CD14-positive monocyte (primary cell): ENCODE results near the gene TMEM91. TPM values are rescaled to one million over a fixed set of nuclear protein-coding genes. Genes with fewer than 3 reads are reported as not detected.

ENCODE experiments used
- DNase-seq, 3 donors: peaks; one replicate each; pipeline ENCODE4 v3.0.0-alpha.2; 2011 to 2022
- H2AFZ ChIP-seq: 2 replicates; pipeline ENCODE4 v1.6.0; 2012; ENCODE audit warnings: mild to moderate bottlenecking, low read depth, low read length, inconsistent platforms; ENCODE audit not compliant: insufficient read depth, poor library complexity, severe bottlenecking
- H3K27ac ChIP-seq, 2 donors: 1 replicate in 1 of 2; 2 replicates in 1 of 2; pipeline ENCODE4 v1.5.1; 2012 to 2013; ENCODE audit warnings: low read length in 2 of 2, control low read depth in 1 of 2, inconsistent platforms in 1 of 2, low read depth in 1 of 2, mild to moderate bottlenecking in 1 of 2
- H3K27me3 ChIP-seq, 2 donors: one replicate each; pipeline versions ENCODE4 v1.6.0 to v1.6.1; 2011 to 2013; ENCODE audit warnings: low read length in 2 of 2; ENCODE audit not compliant: control insufficient read depth in 2 of 2, insufficient read depth in 2 of 2
- H3K36me3 ChIP-seq, 2 donors: replicated peaks in 1 of 2; 1 replicate in 1 of 2; 2 replicates in 1 of 2; pipeline versions ENCODE4 v1.5.1 to v1.6.1; 2012 to 2013; ENCODE audit warnings: low read length in 2 of 2, control low read depth in 1 of 2, inconsistent platforms in 1 of 2, mild to moderate bottlenecking in 1 of 2; ENCODE audit not compliant: insufficient read depth in 2 of 2, control insufficient read depth in 1 of 2
- H3K4me1 ChIP-seq, 2 donors: 1 replicate in 1 of 2; 2 replicates in 1 of 2; pipeline versions ENCODE4 v1.5.1 to v1.6.1; 2012 to 2013; ENCODE audit warnings: low read length in 2 of 2, control low read depth in 1 of 2, inconsistent platforms in 1 of 2, mild to moderate bottlenecking in 1 of 2, moderate library complexity in 1 of 2; ENCODE audit not compliant: insufficient read depth in 2 of 2, control insufficient read depth in 1 of 2
- H3K4me2 ChIP-seq: replicated peaks from 2 replicates; pipeline ENCODE3; 2012; ENCODE audit warnings: low read length, moderate library complexity, mild to moderate bottlenecking; ENCODE audit not compliant: poor library complexity, severe bottlenecking; ENCODE audit errors: extremely low read depth
- H3K4me3 ChIP-seq, 3 experiments: fragments of 200-600 bp in 1 of 3; sonication (generic) in 1 of 3; replicated peaks in 1 of 3; 1 replicate in 2 of 3; 2 replicates in 1 of 3; pipeline ENCODE4 v1.5.1; 2011 to 2013; ENCODE audit warnings: low read length in 3 of 3, mild to moderate bottlenecking in 3 of 3, control low read depth in 2 of 3, low read depth in 2 of 3, inconsistent platforms in 1 of 3, moderate library complexity in 1 of 3
- H3K79me2 ChIP-seq: 2 replicates; pipeline ENCODE4 v1.6.0; 2012; ENCODE audit warnings: mild to moderate bottlenecking, control low read depth, inconsistent platforms, low read length, moderate library complexity; ENCODE audit not compliant: insufficient read depth
- H3K9ac ChIP-seq: 2 replicates; pipeline ENCODE4 v1.6.0; 2017; ENCODE audit warnings: low read length, mild to moderate bottlenecking; ENCODE audit not compliant: insufficient read depth, poor library complexity, severe bottlenecking
- H3K9me3 ChIP-seq, 2 donors: replicated peaks in 1 of 2; 1 replicate in 1 of 2; 2 replicates in 1 of 2; pipeline versions ENCODE4 v1.5.1 to v1.6.1; 2012 to 2013; ENCODE audit warnings: low read length in 2 of 2, control low read depth in 1 of 2; ENCODE audit not compliant: control insufficient read depth in 1 of 2, insufficient read depth in 1 of 2
- H4K20me1 ChIP-seq: 2 replicates; pipeline ENCODE4 v1.6.0; 2012; ENCODE audit warnings: mild to moderate bottlenecking, low read length, control low read depth, moderate library complexity; ENCODE audit not compliant: insufficient read depth
- H3K27ac Mint-ChIP-seq, 7 donors: one replicate each; pipeline ENCODE4 v1.8.0; 2020; ENCODE audit warnings: mild to moderate bottlenecking in 7 of 7, mixed read lengths in 7 of 7, moderate library complexity in 6 of 7, inconsistent platforms in 2 of 7
- H3K27me3 Mint-ChIP-seq, 3 donors: one replicate each; pipeline ENCODE4 v1.8.0; 2021 to 2022; ENCODE audit warnings: low read depth in 3 of 3, mild to moderate bottlenecking in 3 of 3, mixed read lengths in 3 of 3, moderate library complexity in 3 of 3, inconsistent platforms in 1 of 3
- H3K36me3 Mint-ChIP-seq, 2 donors: one replicate each; pipeline ENCODE4 v1.8.0; 2020; ENCODE audit warnings: mixed read lengths in 2 of 2, inconsistent platforms in 1 of 2, mild to moderate bottlenecking in 1 of 2
- H3K4me1 Mint-ChIP-seq: one replicate; pipeline ENCODE4 v1.8.0; 2020; ENCODE audit warnings: mild to moderate bottlenecking, mixed read lengths
- H3K4me3 Mint-ChIP-seq, 2 donors: one replicate each; pipeline ENCODE4 v1.8.0; 2020; ENCODE audit warnings: mild to moderate bottlenecking in 2 of 2, mixed read lengths in 2 of 2, moderate library complexity in 1 of 2
- H3K9me3 Mint-ChIP-seq, 7 donors: one replicate each; pipeline ENCODE4 v1.8.0; 2020 to 2022; ENCODE audit warnings: mixed read lengths in 7 of 7, mild to moderate bottlenecking in 6 of 7, moderate library complexity in 6 of 7, inconsistent platforms in 2 of 7
- CTCF ChIP-seq: fragments of 200-600 bp; IDR thresholded peaks from one replicate; pipeline ENCODE4 v1.8.0; 2022; ENCODE audit warnings: antibody characterized with exemption, mild to moderate bottlenecking
- WGBS: methylation state at CpG from one replicate; pipeline ENCODE4 v1.1.5; 2013; ENCODE audit warnings: missing lambda C conversion rate; ENCODE audit not compliant: insufficient coverage; 5-methylcytosine and 5-hydroxymethylcytosine counted together
- intact Hi-C, 2 donors: fragments of 100-400 bp; cut with micrococcal nuclease; formaldehyde crosslinking; loops; one replicate each; pipeline versions ENCODE4 v1.15.0 to v1.15.1; 2023
- polyA plus RNA-seq, 3 donors: library from polyadenylated mRNA; depleted of rRNA in 1 of 3; unstranded in 2 of 3; stranded (reverse) in 1 of 3; fragments of 300-500 nt in 2 of 3; fragments of >200 nt in 1 of 3; fragmentation: Illumina TruSeq in 2 of 3; gene quantifications; 1 replicate in 2 of 3; 2 replicates in 1 of 3; pipeline ENCODE4 v1.2.3, GENCODE V29; 2012 to 2021

Gene TMEM91
- polyA plus RNA-seq, 3 donors = 29.1 to 103 (median 34.9) TPM

GRCh38 chr19:41328842-41329225 lies 47.5 kb upstream of the TMEM91 start:
- Histone ChIP-seq H3K4me1 (peaks cover 92 to 100% of the 10 kb centered on the region in 2 donors), H3K36me3 (peaks cover 29 to 40% of the 10 kb centered on the region in 2 donors), H3K27me3 (no peaks in the 10 kb centered on the region), H3K9me3 (no peaks in the 10 kb centered on the region), H3K4me3 (peak overlapping the region in 2 of 3 experiments; percentile 38 to 62), H2AFZ (no peak overlapping the region), H3K4me2 (peak overlapping the region; percentile 74), H4K20me1 (peaks cover 55% of the 10 kb centered on the region), H3K79me2 (peaks cover 54% of the 10 kb centered on the region), H3K9ac (peak overlapping the region; percentile 80), H3K27ac (peak overlapping the region; percentile 90 to 96)
- Mint-ChIP-seq H3K4me1 (peaks cover 76% of the 10 kb centered on the region), H3K4me3 (peak overlapping the region; percentile 84 to 93), H3K9me3 (peaks cover 0 to 1% (median 0%) of the 10 kb centered on the region in 7 donors), H3K27me3 (peaks cover 0 to 2% (median 0%) of the 10 kb centered on the region in 3 donors), H3K27ac (peak overlapping the region; percentile 95 to 99 (median 99)), H3K36me3 (peaks cover 49 to 67% of the 10 kb centered on the region in 2 donors)
- peak; percentile 88 to 93 (median 92) for DNase-seq
- no peak for TF ChIP-seq CTCF
- no CpG with 5 or more reads among the region's 1 CpG for WGBS
- intact Hi-C loops = loop anchor here in 1 of 2 donors (2.0 to 5.0 kb wide), 2 partner anchors 33 to 66 kb away; partner anchors contain the start of gene B9D2

- H3K4me3 ChIP-seq = no peak overlapping the region
- no peak overlapping the region for H2AFZ ChIP-seq
- Mint-ChIP-seq H3K36me3 (peaks cover 47 to 66% of the 10 kb centered on the region in 2 donors), H3K27ac (peak overlapping the region in 6 of 7 donors; percentile 74 to 99 (median 82)), H3K4me1 (peaks cover 77% of the 10 kb centered on the region), H3K4me3 (no peak overlapping the region), H3K9me3 (no peaks in the 10 kb centered on the region), H3K27me3 (peaks cover 0 to 4% (median 0%) of the 10 kb centered on the region in 3 donors)
- WGBS = 100% methylated on average over 2 of the region's 4 CpGs
- peaks cover 42% of the 10 kb centered on the region for H4K20me1 ChIP-seq
- DNase-seq = no peak
- H3K36me3 ChIP-seq = peaks cover 29 to 45% of the 10 kb centered on the region in 2 donors
- H3K4me2 ChIP-seq = no peak overlapping the region
- peaks cover 92 to 100% of the 10 kb centered on the region in 2 donors for H3K4me1 ChIP-seq
- H3K9me3 ChIP-seq = no peaks in the 10 kb centered on the region
- intact Hi-C loops = no loop called here
- TF ChIP-seq CTCF = no peak
- peaks cover 63% of the 10 kb centered on the region for H3K79me2 ChIP-seq
- peak overlapping the region; percentile 52 to 76 for H3K27ac ChIP-seq
- H3K27me3 ChIP-seq = no peaks in the 10 kb centered on the region
- no peak overlapping the region for H3K9ac ChIP-seq
Observed at GRCh38 chr19:41330481-41330880, 45.9 kb upstream of the TMEM91 start.
